GM12878 (cell line): ENCODE data around the gene ING5.

Experiments
- NRF1 ChIP-seq: conservative IDR thresholded peaks from 2 replicates; pipeline ENCODE4 v1.6.1; 2011; ENCODE audit warnings: mild to moderate bottlenecking, low read depth, low read length, improper control_type of control experiment
- TF ChIP-seq, protein P1 (sequence below): fragments of 450-650 bp; IDR thresholded peaks from 2 replicates; pipeline ENCODE4 v1.6.1; 2017; ENCODE audit warnings: antibody characterized with exemption, mild to moderate bottlenecking, moderate library complexity
- TF ChIP-seq, protein P2 (sequence below): IDR thresholded peaks from 2 replicates; pipeline ENCODE4 v1.6.1; 2012; ENCODE audit warnings: low read depth, low read length, improper control_type of control experiment
- TF ChIP-seq, protein P3 (sequence below), 3 experiments: IDR thresholded peaks in 2 of 3; conservative IDR thresholded peaks in 1 of 3; 2 replicates each; pipeline ENCODE4 v1.5.1; 2011; ENCODE audit warnings: low read depth in 3 of 3, low read length in 3 of 3, mild to moderate bottlenecking in 3 of 3, control low read depth in 2 of 3, moderate library complexity in 2 of 3, inconsistent platforms in 1 of 3, mixed read lengths in 1 of 3; ENCODE audit not compliant: control insufficient read depth in 2 of 3, insufficient read depth in 1 of 3; ENCODE audit errors: extremely low read depth in 1 of 3
- TF ChIP-seq, protein P4 (sequence below): IDR thresholded peaks from 2 replicates; pipeline ENCODE4 v1.6.1; 2012; ENCODE audit warnings: mild to moderate bottlenecking, low read depth, low read length

DNA sequence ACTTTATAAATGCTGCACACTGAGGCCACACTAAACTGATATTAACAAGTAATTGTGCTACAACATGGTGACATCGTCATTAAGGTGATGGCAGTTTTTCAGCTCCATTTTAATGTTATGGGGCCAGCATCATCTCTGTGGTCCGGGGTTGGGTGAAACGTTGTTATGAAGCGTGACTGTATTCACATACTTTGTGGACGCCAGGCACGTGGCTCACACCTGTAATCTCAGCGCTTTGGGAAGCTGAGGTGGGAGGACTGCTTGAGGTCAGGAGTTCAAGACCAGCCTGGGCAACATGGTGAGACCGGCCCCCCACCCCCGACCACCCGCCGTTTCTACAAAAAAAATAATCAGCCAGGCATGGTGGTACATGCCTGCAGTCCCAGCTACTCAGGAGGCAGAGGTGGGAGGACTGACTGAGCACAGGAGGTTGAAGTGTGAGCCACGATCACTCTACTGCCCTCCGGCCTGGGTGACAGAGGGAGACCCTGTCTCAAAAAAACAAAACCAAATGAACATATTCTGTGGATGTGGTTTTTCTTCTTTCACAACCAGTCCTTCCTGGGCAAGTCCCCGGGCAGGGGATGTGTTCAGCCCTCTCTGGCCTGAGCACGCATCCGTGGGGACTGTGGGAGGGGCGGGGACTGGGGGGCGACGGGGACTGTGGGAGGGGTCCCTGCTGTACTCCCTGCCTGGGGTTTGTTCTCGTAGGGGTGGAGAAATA, 61.9 kb downstream of the ING5 start:
- TF ChIP-seq, protein P1, sequence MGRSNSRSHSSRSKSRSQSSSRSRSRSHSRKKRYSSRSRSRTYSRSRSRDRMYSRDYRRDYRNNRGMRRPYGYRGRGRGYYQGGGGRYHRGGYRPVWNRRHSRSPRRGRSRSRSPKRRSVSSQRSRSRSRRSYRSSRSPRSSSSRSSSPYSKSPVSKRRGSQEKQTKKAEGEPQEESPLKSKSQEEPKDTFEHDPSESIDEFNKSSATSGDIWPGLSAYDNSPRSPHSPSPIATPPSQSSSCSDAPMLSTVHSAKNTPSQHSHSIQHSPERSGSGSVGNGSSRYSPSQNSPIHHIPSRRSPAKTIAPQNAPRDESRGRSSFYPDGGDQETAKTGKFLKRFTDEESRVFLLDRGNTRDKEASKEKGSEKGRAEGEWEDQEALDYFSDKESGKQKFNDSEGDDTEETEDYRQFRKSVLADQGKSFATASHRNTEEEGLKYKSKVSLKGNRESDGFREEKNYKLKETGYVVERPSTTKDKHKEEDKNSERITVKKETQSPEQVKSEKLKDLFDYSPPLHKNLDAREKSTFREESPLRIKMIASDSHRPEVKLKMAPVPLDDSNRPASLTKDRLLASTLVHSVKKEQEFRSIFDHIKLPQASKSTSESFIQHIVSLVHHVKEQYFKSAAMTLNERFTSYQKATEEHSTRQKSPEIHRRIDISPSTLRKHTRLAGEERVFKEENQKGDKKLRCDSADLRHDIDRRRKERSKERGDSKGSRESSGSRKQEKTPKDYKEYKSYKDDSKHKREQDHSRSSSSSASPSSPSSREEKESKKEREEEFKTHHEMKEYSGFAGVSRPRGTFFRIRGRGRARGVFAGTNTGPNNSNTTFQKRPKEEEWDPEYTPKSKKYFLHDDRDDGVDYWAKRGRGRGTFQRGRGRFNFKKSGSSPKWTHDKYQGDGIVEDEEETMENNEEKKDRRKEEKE, result no peak
- TF ChIP-seq NRF1, result no peak
- TF ChIP-seq, protein P2, sequence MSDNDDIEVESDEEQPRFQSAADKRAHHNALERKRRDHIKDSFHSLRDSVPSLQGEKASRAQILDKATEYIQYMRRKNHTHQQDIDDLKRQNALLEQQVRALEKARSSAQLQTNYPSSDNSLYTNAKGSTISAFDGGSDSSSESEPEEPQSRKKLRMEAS, result no peak
- TF ChIP-seq, protein P3, sequence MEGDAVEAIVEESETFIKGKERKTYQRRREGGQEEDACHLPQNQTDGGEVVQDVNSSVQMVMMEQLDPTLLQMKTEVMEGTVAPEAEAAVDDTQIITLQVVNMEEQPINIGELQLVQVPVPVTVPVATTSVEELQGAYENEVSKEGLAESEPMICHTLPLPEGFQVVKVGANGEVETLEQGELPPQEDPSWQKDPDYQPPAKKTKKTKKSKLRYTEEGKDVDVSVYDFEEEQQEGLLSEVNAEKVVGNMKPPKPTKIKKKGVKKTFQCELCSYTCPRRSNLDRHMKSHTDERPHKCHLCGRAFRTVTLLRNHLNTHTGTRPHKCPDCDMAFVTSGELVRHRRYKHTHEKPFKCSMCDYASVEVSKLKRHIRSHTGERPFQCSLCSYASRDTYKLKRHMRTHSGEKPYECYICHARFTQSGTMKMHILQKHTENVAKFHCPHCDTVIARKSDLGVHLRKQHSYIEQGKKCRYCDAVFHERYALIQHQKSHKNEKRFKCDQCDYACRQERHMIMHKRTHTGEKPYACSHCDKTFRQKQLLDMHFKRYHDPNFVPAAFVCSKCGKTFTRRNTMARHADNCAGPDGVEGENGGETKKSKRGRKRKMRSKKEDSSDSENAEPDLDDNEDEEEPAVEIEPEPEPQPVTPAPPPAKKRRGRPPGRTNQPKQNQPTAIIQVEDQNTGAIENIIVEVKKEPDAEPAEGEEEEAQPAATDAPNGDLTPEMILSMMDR (IDR thresholded peaks at IDR 0.05 in 2 of 3, conservative IDR thresholded peaks at IDR 0.05 in 1 of 3; ENCODE audit: control insufficient read depth in 2 of 3, extremely low read depth in 1 of 3, insufficient read depth in 1 of 3, low read depth in 3 of 3, low read length in 3 of 3), result no peak
- TF ChIP-seq, protein P4, sequence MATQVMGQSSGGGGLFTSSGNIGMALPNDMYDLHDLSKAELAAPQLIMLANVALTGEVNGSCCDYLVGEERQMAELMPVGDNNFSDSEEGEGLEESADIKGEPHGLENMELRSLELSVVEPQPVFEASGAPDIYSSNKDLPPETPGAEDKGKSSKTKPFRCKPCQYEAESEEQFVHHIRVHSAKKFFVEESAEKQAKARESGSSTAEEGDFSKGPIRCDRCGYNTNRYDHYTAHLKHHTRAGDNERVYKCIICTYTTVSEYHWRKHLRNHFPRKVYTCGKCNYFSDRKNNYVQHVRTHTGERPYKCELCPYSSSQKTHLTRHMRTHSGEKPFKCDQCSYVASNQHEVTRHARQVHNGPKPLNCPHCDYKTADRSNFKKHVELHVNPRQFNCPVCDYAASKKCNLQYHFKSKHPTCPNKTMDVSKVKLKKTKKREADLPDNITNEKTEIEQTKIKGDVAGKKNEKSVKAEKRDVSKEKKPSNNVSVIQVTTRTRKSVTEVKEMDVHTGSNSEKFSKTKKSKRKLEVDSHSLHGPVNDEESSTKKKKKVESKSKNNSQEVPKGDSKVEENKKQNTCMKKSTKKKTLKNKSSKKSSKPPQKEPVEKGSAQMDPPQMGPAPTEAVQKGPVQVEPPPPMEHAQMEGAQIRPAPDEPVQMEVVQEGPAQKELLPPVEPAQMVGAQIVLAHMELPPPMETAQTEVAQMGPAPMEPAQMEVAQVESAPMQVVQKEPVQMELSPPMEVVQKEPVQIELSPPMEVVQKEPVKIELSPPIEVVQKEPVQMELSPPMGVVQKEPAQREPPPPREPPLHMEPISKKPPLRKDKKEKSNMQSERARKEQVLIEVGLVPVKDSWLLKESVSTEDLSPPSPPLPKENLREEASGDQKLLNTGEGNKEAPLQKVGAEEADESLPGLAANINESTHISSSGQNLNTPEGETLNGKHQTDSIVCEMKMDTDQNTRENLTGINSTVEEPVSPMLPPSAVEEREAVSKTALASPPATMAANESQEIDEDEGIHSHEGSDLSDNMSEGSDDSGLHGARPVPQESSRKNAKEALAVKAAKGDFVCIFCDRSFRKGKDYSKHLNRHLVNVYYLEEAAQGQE, result no peak
